Upper lobe of left lung (tissue), 4 donors: ENCODE measurements around the gene TBX20.
"Not testable (repeated sequence)": the region's sequence is repeated elsewhere in the genome, so short reads cannot be mapped to it uniquely, and the experiment has no call there.

Source experiments
- CTCF ChIP-seq, 6 experiments: fragments of 450-650 bp in 4 of 6; fragments of 200-600 bp in 2 of 6; sonication (generic) in 2 of 6; IDR thresholded peaks; one replicate each; pipeline ENCODE4 v1.5.1; 2016 to 2019; ENCODE audit warnings: antibody characterized with exemption in 6 of 6
- EP300 ChIP-seq, 4 donors: sonication (generic); formaldehyde crosslinking; IDR thresholded peaks; one replicate each; pipeline ENCODE4 v1.5.1; 2017; ENCODE audit warnings: antibody characterized with exemption in 4 of 4, control low read depth in 2 of 4
- POLR2A ChIP-seq, 4 donors: fragments of 450-650 bp; IDR thresholded peaks; one replicate each; pipeline ENCODE4 v1.5.1; 2016 to 2017; ENCODE audit warnings: antibody characterized with exemption in 4 of 4, mild to moderate bottlenecking in 2 of 4
- POLR2AphosphoS5 ChIP-seq, 2 donors: sonication (generic); formaldehyde crosslinking; IDR thresholded peaks; one replicate each; pipeline ENCODE4 v1.5.1; 2017; ENCODE audit warnings: antibody characterized with exemption in 2 of 2

- TF ChIP-seq CTCF, POLR2A, POLR2AphosphoS5, EP300 (IDR thresholded peaks at IDR 0.05): not testable (repeated sequence)
Measured at GRCh38 chr7:35215063-35215462, 38.8 kb downstream of the TBX20 start.
